HEK293 (cell line): ENCODE measurements around the gene INPP5B.

Experiments
- BCL11A ChIP-seq: fragments of 450-650 bp; formaldehyde crosslinking; IDR thresholded peaks from 2 replicates; pipeline ENCODE4 v1.5.1; 2016; ENCODE audit warnings: low read depth, missing biosample characterization, missing genetic modification characterization
- EGR2 ChIP-seq: fragments of 450-650 bp; formaldehyde crosslinking; IDR thresholded peaks from 2 replicates; pipeline ENCODE4 v1.5.1; 2016; ENCODE audit warnings: low read depth, missing biosample characterization, missing genetic modification characterization
- GFI1B ChIP-seq: fragments of 450-650 bp; formaldehyde crosslinking; IDR thresholded peaks from 2 replicates; pipeline ENCODE4 v1.5.1; 2016; ENCODE audit warnings: missing biosample characterization, missing genetic modification characterization
- GLI2 ChIP-seq: fragments of 450-650 bp; formaldehyde crosslinking; IDR thresholded peaks from 2 replicates; pipeline ENCODE4; 2017; ENCODE audit warnings: missing biosample characterization, missing genetic modification characterization, low read depth, borderline replicate concordance
- KLF16 ChIP-seq: fragments of 450-650 bp; formaldehyde crosslinking; IDR thresholded peaks from 2 replicates; pipeline ENCODE4 v1.5.1; 2017; ENCODE audit warnings: missing biosample characterization, missing genetic modification characterization
- RBAK ChIP-seq: fragments of 450-650 bp; formaldehyde crosslinking; IDR thresholded peaks from 2 replicates; pipeline ENCODE4 v1.5.1; 2016; ENCODE audit warnings: missing biosample characterization, missing genetic modification characterization
- SP2 ChIP-seq: fragments of 450-650 bp; formaldehyde crosslinking; IDR thresholded peaks from 2 replicates; pipeline ENCODE4 v1.5.1; 2016; ENCODE audit warnings: missing biosample characterization, missing genetic modification characterization
- ZBTB21 ChIP-seq: fragments of 450-650 bp; formaldehyde crosslinking; IDR thresholded peaks from 2 replicates; pipeline ENCODE4 v1.5.1; 2017; ENCODE audit warnings: missing biosample characterization, missing genetic modification characterization
- ZFP69B ChIP-seq: fragments of 450-650 bp; formaldehyde crosslinking; IDR thresholded peaks from 2 replicates; pipeline ENCODE4 v1.5.1; 2016; ENCODE audit warnings: missing biosample characterization, missing genetic modification characterization
- ZNF114 ChIP-seq: fragments of 450-650 bp; formaldehyde crosslinking; IDR thresholded peaks from 2 replicates; pipeline ENCODE4 v1.5.0; 2017; ENCODE audit warnings: missing biosample characterization, missing genetic modification characterization
- ZNF24 ChIP-seq: fragments of 450-650 bp; formaldehyde crosslinking; IDR thresholded peaks from 2 replicates; pipeline ENCODE4 v1.5.1; 2016; ENCODE audit warnings: missing biosample characterization, missing genetic modification characterization
- ZNF274 ChIP-seq, 2 experiments: fragments of 200-500 bp in 1 of 2; fragments of 450-650 bp in 1 of 2; sonication (Bioruptor generic) in 1 of 2; formaldehyde crosslinking in 1 of 2; IDR thresholded peaks; 2 replicates each; pipeline versions ENCODE4 v1.5.1 to v1.6.1; 2014 to 2016; ENCODE audit warnings: borderline replicate concordance in 1 of 2, inconsistent platforms in 1 of 2, low read length in 1 of 2, missing biosample characterization in 1 of 2, missing genetic modification characterization in 1 of 2
- ZNF324 ChIP-seq: fragments of 450-650 bp; formaldehyde crosslinking; IDR thresholded peaks from 2 replicates; pipeline ENCODE4 v1.5.1; 2016; ENCODE audit warnings: missing biosample characterization, missing genetic modification characterization
- ZNF501 ChIP-seq: fragments of 450-650 bp; formaldehyde crosslinking; IDR thresholded peaks from 2 replicates; pipeline ENCODE4 v1.5.1; 2016; ENCODE audit warnings: missing biosample characterization, missing genetic modification characterization
- ZNF558 ChIP-seq: fragments of 450-650 bp; formaldehyde crosslinking; IDR thresholded peaks from 2 replicates; pipeline ENCODE4 v1.5.1; 2016; ENCODE audit warnings: missing biosample characterization, missing genetic modification characterization
- ZNF660 ChIP-seq: fragments of 450-650 bp; IDR thresholded peaks from 2 replicates; pipeline ENCODE4 v1.5.1; 2018; ENCODE audit warnings: missing biosample characterization, mild to moderate bottlenecking, missing genetic modification characterization
- ZNF837 ChIP-seq: fragments of 450-650 bp; formaldehyde crosslinking; IDR thresholded peaks from 2 replicates; pipeline ENCODE4 v1.5.1; 2016; ENCODE audit warnings: missing biosample characterization, missing genetic modification characterization
- ZSCAN16 ChIP-seq: fragments of 450-650 bp; formaldehyde crosslinking; IDR thresholded peaks from 2 replicates; pipeline ENCODE4 v1.5.1; 2016; ENCODE audit warnings: missing biosample characterization, missing genetic modification characterization
- ZSCAN23 ChIP-seq: fragments of 450-650 bp; formaldehyde crosslinking; IDR thresholded peaks from 2 replicates; pipeline ENCODE4 v1.5.1; 2016; ENCODE audit warnings: missing biosample characterization, missing genetic modification characterization
- TF ChIP-seq, protein P1 (sequence below): fragments of 450-650 bp; formaldehyde crosslinking; IDR thresholded peaks from 2 replicates; pipeline ENCODE4 v1.5.1; 2016; ENCODE audit warnings: missing biosample characterization, missing genetic modification characterization, borderline replicate concordance
- TF ChIP-seq, protein P2 (sequence below): fragments of 450-650 bp; formaldehyde crosslinking; IDR thresholded peaks from 2 replicates; pipeline ENCODE4 v1.5.1; 2016; ENCODE audit warnings: missing biosample characterization, missing genetic modification characterization
- TF ChIP-seq, protein P3 (sequence below): fragments of 450-650 bp; formaldehyde crosslinking; IDR thresholded peaks from 2 replicates; pipeline ENCODE4 v1.5.1; 2016; ENCODE audit warnings: missing biosample characterization, missing genetic modification characterization
- TF ChIP-seq, protein P4 (sequence below): fragments of 450-650 bp; IDR thresholded peaks from 2 replicates; pipeline ENCODE4 v1.5.1; 2018; ENCODE audit warnings: missing biosample characterization, mild to moderate bottlenecking, missing genetic modification characterization
- TF ChIP-seq, protein P5 (sequence below): fragments of 450-650 bp; formaldehyde crosslinking; IDR thresholded peaks from 2 replicates; pipeline ENCODE4 v1.5.1; 2017; ENCODE audit warnings: missing biosample characterization, missing genetic modification characterization
- TF ChIP-seq, protein P6 (sequence below): fragments of 450-650 bp; formaldehyde crosslinking; IDR thresholded peaks from 2 replicates; pipeline ENCODE4 v1.5.1; 2016; ENCODE audit warnings: missing biosample characterization, missing genetic modification characterization

Gene INPP5B

DNA sequence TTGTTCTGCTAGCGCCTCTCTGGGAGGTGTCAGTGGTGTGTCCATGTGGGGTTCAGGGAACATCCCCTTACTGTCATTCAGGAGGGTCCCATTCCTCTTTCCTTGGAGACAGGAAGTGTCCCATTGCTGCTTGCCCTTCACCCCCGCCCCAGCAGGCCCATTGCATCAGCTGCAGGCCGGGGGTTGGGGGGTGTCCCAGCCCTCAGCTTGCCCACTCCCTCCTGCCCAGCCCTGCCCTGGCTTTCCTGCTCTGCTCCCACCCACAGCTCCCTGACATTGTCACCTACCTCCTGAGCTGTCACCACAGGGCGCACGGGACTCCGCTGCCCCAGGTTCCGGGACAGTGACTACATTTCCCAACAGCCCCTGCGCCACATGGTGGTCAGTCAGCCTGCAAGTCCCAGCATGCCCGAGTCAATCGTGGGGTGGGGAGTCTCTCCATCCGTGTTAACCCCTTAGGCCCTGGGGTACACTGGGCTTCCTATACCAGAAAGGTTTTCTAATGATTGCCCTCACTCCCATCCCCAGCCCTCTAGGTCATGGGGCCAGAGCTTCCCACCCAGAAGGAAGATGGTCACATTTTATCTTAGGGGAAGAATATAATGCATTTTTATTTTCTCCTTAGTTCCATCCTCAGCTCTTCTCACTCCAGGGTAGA, at the start of gene INPP5B (continued):
- TF ChIP-seq, protein P1, sequence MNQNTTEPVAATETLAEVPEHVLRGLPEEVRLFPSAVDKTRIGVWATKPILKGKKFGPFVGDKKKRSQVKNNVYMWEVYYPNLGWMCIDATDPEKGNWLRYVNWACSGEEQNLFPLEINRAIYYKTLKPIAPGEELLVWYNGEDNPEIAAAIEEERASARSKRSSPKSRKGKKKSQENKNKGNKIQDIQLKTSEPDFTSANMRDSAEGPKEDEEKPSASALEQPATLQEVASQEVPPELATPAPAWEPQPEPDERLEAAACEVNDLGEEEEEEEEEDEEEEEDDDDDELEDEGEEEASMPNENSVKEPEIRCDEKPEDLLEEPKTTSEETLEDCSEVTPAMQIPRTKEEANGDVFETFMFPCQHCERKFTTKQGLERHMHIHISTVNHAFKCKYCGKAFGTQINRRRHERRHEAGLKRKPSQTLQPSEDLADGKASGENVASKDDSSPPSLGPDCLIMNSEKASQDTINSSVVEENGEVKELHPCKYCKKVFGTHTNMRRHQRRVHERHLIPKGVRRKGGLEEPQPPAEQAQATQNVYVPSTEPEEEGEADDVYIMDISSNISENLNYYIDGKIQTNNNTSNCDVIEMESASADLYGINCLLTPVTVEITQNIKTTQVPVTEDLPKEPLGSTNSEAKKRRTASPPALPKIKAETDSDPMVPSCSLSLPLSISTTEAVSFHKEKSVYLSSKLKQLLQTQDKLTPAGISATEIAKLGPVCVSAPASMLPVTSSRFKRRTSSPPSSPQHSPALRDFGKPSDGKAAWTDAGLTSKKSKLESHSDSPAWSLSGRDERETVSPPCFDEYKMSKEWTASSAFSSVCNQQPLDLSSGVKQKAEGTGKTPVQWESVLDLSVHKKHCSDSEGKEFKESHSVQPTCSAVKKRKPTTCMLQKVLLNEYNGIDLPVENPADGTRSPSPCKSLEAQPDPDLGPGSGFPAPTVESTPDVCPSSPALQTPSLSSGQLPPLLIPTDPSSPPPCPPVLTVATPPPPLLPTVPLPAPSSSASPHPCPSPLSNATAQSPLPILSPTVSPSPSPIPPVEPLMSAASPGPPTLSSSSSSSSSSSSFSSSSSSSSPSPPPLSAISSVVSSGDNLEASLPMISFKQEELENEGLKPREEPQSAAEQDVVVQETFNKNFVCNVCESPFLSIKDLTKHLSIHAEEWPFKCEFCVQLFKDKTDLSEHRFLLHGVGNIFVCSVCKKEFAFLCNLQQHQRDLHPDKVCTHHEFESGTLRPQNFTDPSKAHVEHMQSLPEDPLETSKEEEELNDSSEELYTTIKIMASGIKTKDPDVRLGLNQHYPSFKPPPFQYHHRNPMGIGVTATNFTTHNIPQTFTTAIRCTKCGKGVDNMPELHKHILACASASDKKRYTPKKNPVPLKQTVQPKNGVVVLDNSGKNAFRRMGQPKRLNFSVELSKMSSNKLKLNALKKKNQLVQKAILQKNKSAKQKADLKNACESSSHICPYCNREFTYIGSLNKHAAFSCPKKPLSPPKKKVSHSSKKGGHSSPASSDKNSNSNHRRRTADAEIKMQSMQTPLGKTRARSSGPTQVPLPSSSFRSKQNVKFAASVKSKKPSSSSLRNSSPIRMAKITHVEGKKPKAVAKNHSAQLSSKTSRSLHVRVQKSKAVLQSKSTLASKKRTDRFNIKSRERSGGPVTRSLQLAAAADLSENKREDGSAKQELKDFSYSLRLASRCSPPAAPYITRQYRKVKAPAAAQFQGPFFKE (tag by site-specific recombination) = no peak
- peak; percentile 81 for TF ChIP-seq EGR2 (tag by site-specific recombination)
- no peak for TF ChIP-seq ZNF837 (tag by site-specific recombination)
- TF ChIP-seq ZSCAN16 (tag by site-specific recombination) = no peak
- TF ChIP-seq GLI2 = no peak
- TF ChIP-seq, protein P2, sequence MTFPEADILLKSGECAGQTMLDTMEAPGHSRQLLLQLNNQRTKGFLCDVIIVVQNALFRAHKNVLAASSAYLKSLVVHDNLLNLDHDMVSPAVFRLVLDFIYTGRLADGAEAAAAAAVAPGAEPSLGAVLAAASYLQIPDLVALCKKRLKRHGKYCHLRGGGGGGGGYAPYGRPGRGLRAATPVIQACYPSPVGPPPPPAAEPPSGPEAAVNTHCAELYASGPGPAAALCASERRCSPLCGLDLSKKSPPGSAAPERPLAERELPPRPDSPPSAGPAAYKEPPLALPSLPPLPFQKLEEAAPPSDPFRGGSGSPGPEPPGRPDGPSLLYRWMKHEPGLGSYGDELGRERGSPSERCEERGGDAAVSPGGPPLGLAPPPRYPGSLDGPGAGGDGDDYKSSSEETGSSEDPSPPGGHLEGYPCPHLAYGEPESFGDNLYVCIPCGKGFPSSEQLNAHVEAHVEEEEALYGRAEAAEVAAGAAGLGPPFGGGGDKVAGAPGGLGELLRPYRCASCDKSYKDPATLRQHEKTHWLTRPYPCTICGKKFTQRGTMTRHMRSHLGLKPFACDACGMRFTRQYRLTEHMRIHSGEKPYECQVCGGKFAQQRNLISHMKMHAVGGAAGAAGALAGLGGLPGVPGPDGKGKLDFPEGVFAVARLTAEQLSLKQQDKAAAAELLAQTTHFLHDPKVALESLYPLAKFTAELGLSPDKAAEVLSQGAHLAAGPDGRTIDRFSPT (tag by site-specific recombination) = peak; percentile 53; the same call in 1 of the 2 replicates
- TF ChIP-seq KLF16 (tag by site-specific recombination) = no peak; the same call in 1 of the 2 replicates
- peak; percentile 61; the same call in 1 of the 2 replicates for TF ChIP-seq ZBTB21 (tag by site-specific recombination)
- TF ChIP-seq, protein P3, sequence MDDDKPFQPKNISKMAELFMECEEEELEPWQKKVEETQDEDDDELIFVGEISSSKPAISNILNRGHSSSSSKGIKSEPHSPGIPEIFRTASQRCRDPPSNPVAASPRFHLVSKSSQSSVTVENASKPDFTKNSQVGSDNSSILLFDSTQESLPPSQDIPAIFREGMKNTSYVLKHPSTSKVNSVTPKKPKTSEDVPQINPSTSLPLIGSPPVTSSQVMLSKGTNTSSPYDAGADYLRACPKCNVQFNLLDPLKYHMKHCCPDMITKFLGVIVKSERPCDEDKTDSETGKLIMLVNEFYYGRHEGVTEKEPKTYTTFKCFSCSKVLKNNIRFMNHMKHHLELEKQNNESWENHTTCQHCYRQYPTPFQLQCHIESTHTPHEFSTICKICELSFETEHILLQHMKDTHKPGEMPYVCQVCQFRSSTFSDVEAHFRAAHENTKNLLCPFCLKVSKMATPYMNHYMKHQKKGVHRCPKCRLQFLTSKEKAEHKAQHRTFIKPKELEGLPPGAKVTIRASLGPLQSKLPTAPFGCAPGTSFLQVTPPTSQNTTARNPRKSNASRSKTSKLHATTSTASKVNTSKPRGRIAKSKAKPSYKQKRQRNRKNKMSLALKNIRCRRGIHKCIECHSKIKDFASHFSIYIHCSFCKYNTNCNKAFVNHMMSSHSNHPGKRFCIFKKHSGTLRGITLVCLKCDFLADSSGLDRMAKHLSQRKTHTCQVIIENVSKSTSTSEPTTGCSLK (tag by site-specific recombination) = no peak
- TF ChIP-seq BCL11A = peak; percentile 92; the same call in 1 of the 2 replicates
- TF ChIP-seq ZNF114 (tag by site-specific recombination) = no peak
- peak; percentile 50; the same call in 1 of the 2 replicates for TF ChIP-seq SP2 (tag by site-specific recombination)
- TF ChIP-seq, protein P4, sequence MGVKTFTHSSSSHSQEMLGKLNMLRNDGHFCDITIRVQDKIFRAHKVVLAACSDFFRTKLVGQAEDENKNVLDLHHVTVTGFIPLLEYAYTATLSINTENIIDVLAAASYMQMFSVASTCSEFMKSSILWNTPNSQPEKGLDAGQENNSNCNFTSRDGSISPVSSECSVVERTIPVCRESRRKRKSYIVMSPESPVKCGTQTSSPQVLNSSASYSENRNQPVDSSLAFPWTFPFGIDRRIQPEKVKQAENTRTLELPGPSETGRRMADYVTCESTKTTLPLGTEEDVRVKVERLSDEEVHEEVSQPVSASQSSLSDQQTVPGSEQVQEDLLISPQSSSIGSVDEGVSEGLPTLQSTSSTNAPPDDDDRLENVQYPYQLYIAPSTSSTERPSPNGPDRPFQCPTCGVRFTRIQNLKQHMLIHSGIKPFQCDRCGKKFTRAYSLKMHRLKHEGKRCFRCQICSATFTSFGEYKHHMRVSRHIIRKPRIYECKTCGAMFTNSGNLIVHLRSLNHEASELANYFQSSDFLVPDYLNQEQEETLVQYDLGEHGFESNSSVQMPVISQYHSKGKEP (tag by site-specific recombination) = no peak
- TF ChIP-seq ZFP69B (tag by site-specific recombination) = no peak
- TF ChIP-seq ZNF324 (tag by site-specific recombination) = peak; percentile 22; the same call in 1 of the 2 replicates
- TF ChIP-seq ZNF501 (tag by site-specific recombination) = peak; percentile 55; the same call in 1 of the 2 replicates
- TF ChIP-seq, protein P5, sequence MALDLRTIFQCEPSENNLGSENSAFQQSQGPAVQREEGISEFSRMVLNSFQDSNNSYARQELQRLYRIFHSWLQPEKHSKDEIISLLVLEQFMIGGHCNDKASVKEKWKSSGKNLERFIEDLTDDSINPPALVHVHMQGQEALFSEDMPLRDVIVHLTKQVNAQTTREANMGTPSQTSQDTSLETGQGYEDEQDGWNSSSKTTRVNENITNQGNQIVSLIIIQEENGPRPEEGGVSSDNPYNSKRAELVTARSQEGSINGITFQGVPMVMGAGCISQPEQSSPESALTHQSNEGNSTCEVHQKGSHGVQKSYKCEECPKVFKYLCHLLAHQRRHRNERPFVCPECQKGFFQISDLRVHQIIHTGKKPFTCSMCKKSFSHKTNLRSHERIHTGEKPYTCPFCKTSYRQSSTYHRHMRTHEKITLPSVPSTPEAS (tag by site-specific recombination) = no peak
- TF ChIP-seq ZNF274 (IDR thresholded peaks at IDR 0.05; ENCODE audit: low read length) = no peak
- no peak for TF ChIP-seq ZNF274 (tag by site-specific recombination; IDR thresholded peaks at IDR 0.05; ENCODE audit: borderline replicate concordance)
- peak; percentile 67 for TF ChIP-seq ZNF660 (tag by site-specific recombination)
- TF ChIP-seq RBAK (tag by site-specific recombination) = no peak
- TF ChIP-seq ZSCAN23 (tag by site-specific recombination) = no peak
- TF ChIP-seq, protein P6, sequence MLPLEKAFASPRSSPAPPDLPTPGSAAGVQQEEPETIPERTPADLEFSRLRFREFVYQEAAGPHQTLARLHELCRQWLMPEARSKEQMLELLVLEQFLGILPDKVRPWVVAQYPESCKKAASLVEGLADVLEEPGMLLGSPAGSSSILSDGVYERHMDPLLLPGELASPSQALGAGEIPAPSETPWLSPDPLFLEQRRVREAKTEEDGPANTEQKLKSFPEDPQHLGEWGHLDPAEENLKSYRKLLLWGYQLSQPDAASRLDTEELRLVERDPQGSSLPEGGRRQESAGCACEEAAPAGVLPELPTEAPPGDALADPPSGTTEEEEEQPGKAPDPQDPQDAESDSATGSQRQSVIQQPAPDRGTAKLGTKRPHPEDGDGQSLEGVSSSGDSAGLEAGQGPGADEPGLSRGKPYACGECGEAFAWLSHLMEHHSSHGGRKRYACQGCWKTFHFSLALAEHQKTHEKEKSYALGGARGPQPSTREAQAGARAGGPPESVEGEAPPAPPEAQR (tag by site-specific recombination) = no peak
- TF ChIP-seq GFI1B (tag by site-specific recombination) = no peak
- no peak for TF ChIP-seq ZNF558 (tag by site-specific recombination)
- TF ChIP-seq ZNF24 (tag by site-specific recombination) = 0 out of 2 replicates have a peak, but pooled peaks have one; percentile 62
